ENCODE data around the gene SPOCK1.

- TF ChIP-seq POLR2AphosphoS5 (IDR thresholded peaks at IDR 0.05; ENCODE audit: borderline replicate concordance, low read depth, low read length) (no peak), EZH2 (IDR thresholded peaks at IDR 0.05) (no peak)
Observed at GRCh38 chr5:137398751-137399150, 100.4 kb downstream of the SPOCK1 start.

Measured in SK-N-MC (cell line).